ENCODE data around the gene NFAM1. TPM values are rescaled to one million over a fixed set of nuclear protein-coding genes. Genes with fewer than 3 reads are reported as not detected.

The NFAM1 gene
- total and polyA plus RNA-seq, 3 donors from 2014 or later, result 0.71 to 2.8 (median 1.2) TPM

DNA sequence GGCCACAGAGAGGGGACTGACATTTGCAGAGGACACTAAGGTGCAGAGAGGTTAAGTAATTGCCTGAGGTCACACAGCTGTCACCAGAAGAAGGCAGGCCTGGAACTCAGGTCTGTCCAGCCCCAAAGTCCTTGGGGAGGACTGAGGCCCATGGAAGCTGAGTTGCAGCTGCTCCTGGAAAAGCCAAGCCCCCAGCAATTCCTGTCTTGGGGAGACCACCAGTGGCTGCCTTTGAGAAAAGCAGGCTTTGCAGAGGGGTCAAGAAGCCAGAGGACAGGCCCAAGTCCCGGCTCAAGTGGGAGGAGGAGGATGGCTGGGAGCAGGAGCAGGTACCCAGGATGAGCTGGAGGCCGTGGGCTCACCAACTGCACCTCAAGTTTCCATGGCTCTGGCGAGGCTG, 3.4 kb downstream of the NFAM1 start:
- DNase-seq, result no peak
- no peak overlapping the region for H3K27ac ChIP-seq
- H3K4me3 ChIP-seq, result no peak overlapping the region
- TF ChIP-seq POLR2A (IDR thresholded peaks at IDR 0.05) (no peak), CTCF (IDR thresholded peaks at IDR 0.05) (no peak)
- no peaks in the 10 kb centered on the region for H3K27me3 ChIP-seq
- intact Hi-C loops (cut with DNase I; ENCODE audit: low total_unique reads), result no loop called here
- no peaks in the 10 kb centered on the region for H3K9me3 ChIP-seq
- 86 to 93% methylated on average over 3 of the region's 3 CpGs for WGBS, 2 donors
- H3K36me3 ChIP-seq (ENCODE audit: low read depth, missing control alignments), result no peaks in the 10 kb centered on the region
- H3K4me1 ChIP-seq, result no peaks in the 10 kb centered on the region

GRCh38 chr22:42428025-42428424, 4.2 kb downstream of the NFAM1 start:
- no peaks in the 10 kb centered on the region for H3K4me1 ChIP-seq
- intact Hi-C loops (cut with DNase I; ENCODE audit: low total_unique reads), result no loop called here
- TF ChIP-seq POLR2A (IDR thresholded peaks at IDR 0.05), result no peak
- TF ChIP-seq CTCF (IDR thresholded peaks at IDR 0.05), result no peak
- H3K9me3 ChIP-seq, result no peaks in the 10 kb centered on the region
- no peaks in the 10 kb centered on the region for H3K27me3 ChIP-seq
- no peak overlapping the region for H3K27ac ChIP-seq
- no peaks in the 10 kb centered on the region for H3K36me3 ChIP-seq (ENCODE audit: low read depth, missing control alignments)
- no peak overlapping the region for H3K4me3 ChIP-seq
- DNase-seq, result no peak
- 75 to 82% methylated on average over 14 of the region's 14 CpGs for WGBS, 2 donors

DNA sequence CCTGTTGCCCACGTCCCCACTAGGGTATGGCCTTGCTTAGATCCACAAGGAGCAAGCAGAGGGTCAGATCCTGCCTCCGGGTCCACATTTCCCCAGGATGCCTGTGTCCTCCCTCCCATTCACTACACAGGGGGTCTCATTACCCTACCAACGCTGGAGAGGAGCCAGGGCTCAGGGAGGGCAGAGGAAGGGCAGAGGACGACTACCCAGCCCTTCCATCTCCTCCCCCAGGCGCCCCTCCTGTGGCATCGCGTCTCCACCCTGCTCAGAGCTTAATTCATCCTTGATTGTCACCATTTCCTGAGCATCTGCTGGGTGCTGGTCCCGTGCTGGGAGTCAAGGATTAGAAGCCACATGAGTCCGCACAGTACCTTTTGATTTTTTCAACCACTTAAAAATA, 5.0 kb downstream of the NFAM1 start:
- no peak for TF ChIP-seq POLR2A (IDR thresholded peaks at IDR 0.05)
- TF ChIP-seq CTCF (IDR thresholded peaks at IDR 0.05), result no peak
- Histone ChIP-seq H3K27me3 (no peaks in the 10 kb centered on the region), H3K27ac (no peak overlapping the region), H3K4me3 (no peak overlapping the region), H3K4me1 (no peaks in the 10 kb centered on the region), H3K36me3 (ENCODE audit: low read depth, missing control alignments) (no peaks in the 10 kb centered on the region), H3K9me3 (no peaks in the 10 kb centered on the region)
- intact Hi-C loops (cut with DNase I; ENCODE audit: low total_unique reads), result no loop called here
- no peak for DNase-seq
- WGBS, 2 donors, result 63 to 77% methylated on average over 9 of the region's 9 CpGs

- no peak overlapping the region for H3K4me3 ChIP-seq
- H3K36me3 ChIP-seq (ENCODE audit: low read depth, missing control alignments), result no peaks in the 10 kb centered on the region
- H3K27ac ChIP-seq, result no peak overlapping the region
- TF ChIP-seq CTCF (IDR thresholded peaks at IDR 0.05), result no peak
- no peak for TF ChIP-seq POLR2A (IDR thresholded peaks at IDR 0.05)
- 87 to 89% methylated on average over 2 to 3 of the region's 3 CpGs for WGBS, 2 donors
- no peaks in the 10 kb centered on the region for H3K27me3 ChIP-seq
- H3K9me3 ChIP-seq, result no peaks in the 10 kb centered on the region
- H3K4me1 ChIP-seq, result no peaks in the 10 kb centered on the region
- intact Hi-C loops (cut with DNase I; ENCODE audit: low total_unique reads), result no loop called here
- no peak for DNase-seq
Observed at GRCh38 chr22:42425989-42426355, 6.2 kb downstream of the NFAM1 start.

- no peaks in the 10 kb centered on the region for H3K9me3 ChIP-seq
- H3K36me3 ChIP-seq (ENCODE audit: low read depth, missing control alignments), result no peaks in the 10 kb centered on the region
- H3K4me1 ChIP-seq, result no peaks in the 10 kb centered on the region
- H3K27me3 ChIP-seq, result no peaks in the 10 kb centered on the region
- H3K4me3 ChIP-seq, result no peak overlapping the region
- TF ChIP-seq POLR2A (IDR thresholded peaks at IDR 0.05), result no peak
- TF ChIP-seq CTCF (IDR thresholded peaks at IDR 0.05), result no peak
- 85 to 87% methylated on average over 12 of the region's 12 CpGs for WGBS, 2 donors
- intact Hi-C loops (cut with DNase I; ENCODE audit: low total_unique reads), result no loop called here
- no peak for DNase-seq
- no peak overlapping the region for H3K27ac ChIP-seq
Observed at GRCh38 chr22:42425337-42425988, 6.7 kb downstream of the NFAM1 start.
